ENCODE data around the gene UBA6.
A peak's percentile ranks its signal among the peaks of the same experiment; 100 is the strongest.

Gene UBA6

GRCh38 chr4:67696061-67696460 is 4.9 kb downstream of the UBA6 start:
- no peak overlapping the region for H3K9ac ChIP-seq (ENCODE audit: low read depth, low read length, poor library complexity, severe bottlenecking)
- H3K9me2 ChIP-seq (replicated peaks; ENCODE audit: low read depth, low read length), result no peaks in the 10 kb centered on the region
- peaks cover 49% of the 10 kb centered on the region for H3K4me1 ChIP-seq (ENCODE audit: insufficient read depth, low read length, poor library complexity, severe bottlenecking)
- no peak overlapping the region for H2AFZ ChIP-seq (ENCODE audit: low read length)
- peaks cover 9% of the 10 kb centered on the region; the same call in 1 of the 2 replicates for H3K36me3 ChIP-seq (ENCODE audit: insufficient read depth, low read length)
- peak overlapping the region; percentile 91 for H3K4me2 ChIP-seq (ENCODE audit: low read depth, low read length, poor library complexity, severe bottlenecking)
- H3K9me3 ChIP-seq (ENCODE audit: insufficient read depth, low read depth, low read length), result no peaks in the 10 kb centered on the region
- H3K4me3 ChIP-seq (ENCODE audit: low read length, poor library complexity, severe bottlenecking), result peak overlapping the region; percentile 28
- peaks cover 30% of the 10 kb centered on the region for H4K20me1 ChIP-seq (ENCODE audit: insufficient read depth, low read length, poor library complexity, severe bottlenecking)
- H3F3A ChIP-seq (ENCODE audit: low read depth), result no peaks in the 10 kb centered on the region
- H3K27me3 ChIP-seq (ENCODE audit: insufficient read depth, low read length, poor library complexity, severe bottlenecking), result no peaks in the 10 kb centered on the region
- H3K79me2 ChIP-seq (ENCODE audit: insufficient read depth, low read length), result peaks cover 62% of the 10 kb centered on the region
- TF ChIP-seq CTCF (conservative IDR thresholded peaks at IDR 0.05; ENCODE audit: low read length), result no peak

GRCh38 chr4:67694662-67695061 is 6.3 kb downstream of the UBA6 start:
- H3K79me2 ChIP-seq (ENCODE audit: insufficient read depth, low read length), result peaks cover 63% of the 10 kb centered on the region

GRCh38 chr4:67691328-67691727 is 9.6 kb downstream of the UBA6 start:
- no peak overlapping the region for H3K4me3 ChIP-seq (ENCODE audit: low read length, poor library complexity, severe bottlenecking)
- H3K4me1 ChIP-seq (ENCODE audit: insufficient read depth, low read length, poor library complexity, severe bottlenecking), result peaks cover 37% of the 10 kb centered on the region
- H4K20me1 ChIP-seq (ENCODE audit: insufficient read depth, low read length, poor library complexity, severe bottlenecking), result peaks cover 6% of the 10 kb centered on the region
- peaks cover 58% of the 10 kb centered on the region for H3K79me2 ChIP-seq (ENCODE audit: insufficient read depth, low read length)
- no peak overlapping the region for H3K9ac ChIP-seq (ENCODE audit: low read depth, low read length, poor library complexity, severe bottlenecking)
- no peaks in the 10 kb centered on the region for H3K9me2 ChIP-seq (replicated peaks; ENCODE audit: low read depth, low read length)
- peaks cover 9% of the 10 kb centered on the region; the same call in 1 of the 2 replicates for H3K36me3 ChIP-seq (ENCODE audit: insufficient read depth, low read length)
- H2AFZ ChIP-seq (ENCODE audit: low read length), result no peak overlapping the region
- no peaks in the 10 kb centered on the region for H3F3A ChIP-seq (ENCODE audit: low read depth)
- H3K9me3 ChIP-seq (ENCODE audit: insufficient read depth, low read depth, low read length), result no peaks in the 10 kb centered on the region
- H3K4me2 ChIP-seq (ENCODE audit: low read depth, low read length, poor library complexity, severe bottlenecking), result peak overlapping the region; percentile 45
- TF ChIP-seq EZH2phosphoT487 (IDR thresholded peaks at IDR 0.05; ENCODE audit: borderline replicate concordance) (no peak), CTCF (conservative IDR thresholded peaks at IDR 0.05; ENCODE audit: low read length) (no peak)
- no peaks in the 10 kb centered on the region for H3K27me3 ChIP-seq (ENCODE audit: insufficient read depth, low read length, poor library complexity, severe bottlenecking)

More at GRCh38 chr4:67694662-67695061, 6.3 kb downstream of the UBA6 start:
- Histone ChIP-seq H2AFZ (ENCODE audit: low read length) (no peak overlapping the region), H3K4me3 (ENCODE audit: low read length, poor library complexity, severe bottlenecking) (no peak overlapping the region), H3K36me3 (ENCODE audit: insufficient read depth, low read length) (peaks cover 9% of the 10 kb centered on the region; the same call in 1 of the 2 replicates), H3K9me2 (replicated peaks; ENCODE audit: low read depth, low read length) (no peaks in the 10 kb centered on the region), H3K4me2 (ENCODE audit: low read depth, low read length, poor library complexity, severe bottlenecking) (peak overlapping the region; percentile 91), H3F3A (ENCODE audit: low read depth) (no peaks in the 10 kb centered on the region), H3K9me3 (ENCODE audit: insufficient read depth, low read depth, low read length) (no peaks in the 10 kb centered on the region), H3K27me3 (ENCODE audit: insufficient read depth, low read length, poor library complexity, severe bottlenecking) (no peaks in the 10 kb centered on the region), H3K9ac (ENCODE audit: low read depth, low read length, poor library complexity, severe bottlenecking) (no peak overlapping the region), H4K20me1 (ENCODE audit: insufficient read depth, low read length, poor library complexity, severe bottlenecking) (peaks cover 28% of the 10 kb centered on the region), H3K4me1 (ENCODE audit: insufficient read depth, low read length, poor library complexity, severe bottlenecking) (peaks cover 59% of the 10 kb centered on the region)
- TF ChIP-seq EZH2phosphoT487 (IDR thresholded peaks at IDR 0.05; ENCODE audit: borderline replicate concordance) (no peak), CTCF (conservative IDR thresholded peaks at IDR 0.05; ENCODE audit: low read length) (no peak)
